NB4 (cell line): ENCODE measurements around the gene ABCF2.

ENCODE experiments used
- CTCF ChIP-seq: IDR thresholded peaks from one replicate; pipeline ENCODE4 v1.5.1; 2012; ENCODE audit warnings: low read depth, low read length
- MYC ChIP-seq: IDR thresholded peaks from 2 replicates; pipeline ENCODE4 v1.6.1; 2011; ENCODE audit warnings: low read depth, low read length
- POLR2A ChIP-seq: IDR thresholded peaks from 2 replicates; pipeline ENCODE4 v1.6.1; 2011; ENCODE audit warnings: mild to moderate bottlenecking; ENCODE audit not compliant: insufficient read length; ENCODE audit errors: extremely low read depth

GRCh38 chr7:151201751-151202150 is 25.3 kb downstream of the ABCF2 start:
- TF ChIP-seq CTCF (no peak), MYC (no peak), POLR2A (no peak)
